ENCODE results near the gene PHLDB1.

- TF ChIP-seq, protein P1, sequence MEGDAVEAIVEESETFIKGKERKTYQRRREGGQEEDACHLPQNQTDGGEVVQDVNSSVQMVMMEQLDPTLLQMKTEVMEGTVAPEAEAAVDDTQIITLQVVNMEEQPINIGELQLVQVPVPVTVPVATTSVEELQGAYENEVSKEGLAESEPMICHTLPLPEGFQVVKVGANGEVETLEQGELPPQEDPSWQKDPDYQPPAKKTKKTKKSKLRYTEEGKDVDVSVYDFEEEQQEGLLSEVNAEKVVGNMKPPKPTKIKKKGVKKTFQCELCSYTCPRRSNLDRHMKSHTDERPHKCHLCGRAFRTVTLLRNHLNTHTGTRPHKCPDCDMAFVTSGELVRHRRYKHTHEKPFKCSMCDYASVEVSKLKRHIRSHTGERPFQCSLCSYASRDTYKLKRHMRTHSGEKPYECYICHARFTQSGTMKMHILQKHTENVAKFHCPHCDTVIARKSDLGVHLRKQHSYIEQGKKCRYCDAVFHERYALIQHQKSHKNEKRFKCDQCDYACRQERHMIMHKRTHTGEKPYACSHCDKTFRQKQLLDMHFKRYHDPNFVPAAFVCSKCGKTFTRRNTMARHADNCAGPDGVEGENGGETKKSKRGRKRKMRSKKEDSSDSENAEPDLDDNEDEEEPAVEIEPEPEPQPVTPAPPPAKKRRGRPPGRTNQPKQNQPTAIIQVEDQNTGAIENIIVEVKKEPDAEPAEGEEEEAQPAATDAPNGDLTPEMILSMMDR (IDR thresholded peaks at IDR 0.05): no peak
- TF ChIP-seq POLR2A (IDR thresholded peaks at IDR 0.05): no peak
Measured at GRCh38 chr11:118682372-118682771, 75.0 kb downstream of the PHLDB1 start.
